Testis (tissue), 2 donors: ENCODE data around the gene DENND1A.

Source experiments
- CTCF ChIP-seq, 3 experiments: fragments of 450-650 bp in 2 of 3; fragments of 200-600 bp in 1 of 3; sonication (generic) in 1 of 3; IDR thresholded peaks; one replicate each; pipeline ENCODE4 v1.5.1; 2016 to 2019; ENCODE audit warnings: antibody characterized with exemption in 3 of 3, mild to moderate bottlenecking in 2 of 3, moderate library complexity in 1 of 3
- POLR2A ChIP-seq: fragments of 450-650 bp; IDR thresholded peaks from one replicate; pipeline ENCODE4 v1.6.1; 2017; ENCODE audit warnings: antibody characterized with exemption, mild to moderate bottlenecking, moderate library complexity

GRCh38 chr9:123460091-123460490, 469.8 kb downstream of the DENND1A start:
- TF ChIP-seq CTCF (IDR thresholded peaks at IDR 0.05) (no peak), POLR2A (no peak)
